HG02798 (cell line): ENCODE results near the gene HOXD1.

Experiments
- ATAC-seq: cut with Tn5 transposase; IDR thresholded peaks from one replicate; pipeline ENCODE4 v1.9.1; 2021; ENCODE audit warnings: mild to moderate bottlenecking; ENCODE audit not compliant: unreplicated experiment, poor library complexity

The HOXD1 gene

GRCh38 chr2:176178757-176179295 lies 9.6 kb upstream of the HOXD1 start:
- ATAC-seq: no peak

GRCh38 chr2:176181551-176181950 lies 6.9 kb upstream of the HOXD1 start:
- no peak for ATAC-seq

- no peak for ATAC-seq
Measured at GRCh38 chr2:176182671-176183070, 5.8 kb upstream of the HOXD1 start.

- no peak for ATAC-seq
Measured at GRCh38 chr2:176184749-176185148, 3.7 kb upstream of the HOXD1 start.

GRCh38 chr2:176186024-176186423 lies 2.4 kb upstream of the HOXD1 start:
- ATAC-seq: no peak

- ATAC-seq: no peak
Measured at GRCh38 chr2:176187200-176187898, 1.1 kb upstream of the HOXD1 start.

GRCh38 chr2:176188774-176189680 lies 559 bp downstream of the HOXD1 start:
- no peak for ATAC-seq

- ATAC-seq: no peak
Measured at GRCh38 chr2:176189681-176190641, 1.5 kb downstream of the HOXD1 start.

GRCh38 chr2:176192351-176192750 lies 3.9 kb downstream of the HOXD1 start:
- ATAC-seq: no peak

- no peak for ATAC-seq
Measured at GRCh38 chr2:176193048-176193447, 4.6 kb downstream of the HOXD1 start.

- no peak for ATAC-seq
Measured at GRCh38 chr2:176199902-176200301, 11.4 kb downstream of the HOXD1 start.

GRCh38 chr2:176200971-176201370 lies 12.5 kb downstream of the HOXD1 start:
- no peak for ATAC-seq

GRCh38 chr2:176202491-176202890 lies 14.0 kb downstream of the HOXD1 start:
- ATAC-seq: no peak

GRCh38 chr2:176205126-176205525 lies 16.7 kb downstream of the HOXD1 start:
- no peak for ATAC-seq

- ATAC-seq: no peak
Measured at GRCh38 chr2:176206136-176206535, 17.7 kb downstream of the HOXD1 start.

- ATAC-seq: no peak
Measured at GRCh38 chr2:176206682-176207081, 18.2 kb downstream of the HOXD1 start.

GRCh38 chr2:176211110-176211509 lies 22.6 kb downstream of the HOXD1 start:
- no peak for ATAC-seq

GRCh38 chr2:176212276-176212675 lies 23.8 kb downstream of the HOXD1 start:
- ATAC-seq: no peak

GRCh38 chr2:176213406-176213805 lies 24.9 kb downstream of the HOXD1 start:
- ATAC-seq: no peak

- no peak for ATAC-seq
Measured at GRCh38 chr2:176227874-176228273, 39.4 kb downstream of the HOXD1 start.
